Stimulated activated CD8-positive, alpha-beta memory T cell treated with anti-CD3 and anti-CD28 coated beads, Interleukin-7, amount 100 ng/mL, for 24 hours (primary cell): ENCODE results near the gene FOXK2.

Experiments used
- DNase-seq: peaks from one replicate; pipeline ENCODE4 v3.0.0-alpha.2; 2020; ENCODE audit warnings: low read depth

FOXK2 gene

DNA sequence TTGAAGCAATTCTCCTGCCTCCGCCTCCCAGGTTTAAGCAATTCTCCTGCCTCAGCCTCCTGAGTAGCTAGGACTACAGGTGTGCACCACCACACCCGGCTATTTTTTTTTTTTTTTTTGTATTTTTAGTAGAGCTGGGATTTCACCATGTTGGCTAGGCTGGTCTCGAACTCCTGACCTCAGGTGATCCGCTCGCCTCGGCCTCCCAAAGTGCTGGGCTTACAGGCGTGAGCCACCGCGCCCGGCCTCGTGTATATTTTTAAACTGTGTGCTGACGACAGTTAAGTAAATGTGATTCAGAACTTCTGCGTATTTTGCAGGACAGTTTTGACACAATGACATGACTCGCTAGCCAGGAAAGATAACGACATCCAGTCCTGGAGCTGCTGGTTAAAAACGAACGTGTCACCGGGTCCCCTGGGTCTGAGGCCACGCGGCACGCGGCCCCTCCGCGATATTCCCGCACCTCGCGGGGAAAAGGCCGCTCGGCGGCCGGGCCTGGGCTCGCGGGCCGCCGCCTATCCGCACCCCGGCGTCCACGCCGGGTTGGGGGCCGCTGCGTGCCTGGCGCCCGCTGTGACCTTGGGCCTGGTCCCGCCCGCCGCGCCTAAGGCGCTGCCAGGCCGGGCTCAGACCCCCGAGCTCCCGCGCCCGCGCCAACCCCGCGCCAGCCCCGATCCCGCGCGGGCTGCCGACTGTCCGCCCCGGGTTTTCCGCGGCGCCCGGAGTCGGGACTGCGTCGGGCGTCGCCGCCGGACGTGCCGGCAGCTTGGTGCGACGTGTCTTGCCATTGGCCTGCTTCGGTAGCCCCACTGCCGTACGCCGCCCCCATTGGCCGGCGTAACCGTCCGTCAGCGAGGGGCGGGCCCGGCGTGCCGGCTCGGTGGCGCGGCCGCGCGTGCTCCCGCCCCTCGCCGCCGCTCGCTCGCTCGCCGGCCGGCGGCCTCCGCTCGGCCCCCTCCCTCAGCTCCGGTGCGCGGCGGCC is at the start of gene FOXK2:
TSS of gene FOXK2 (plus strand) at position 907 of the 985 bp plus-strand sequence. CDS start 157 bp downstream, outside the sequence.
- peak; percentile 81 for DNase-seq

DNA sequence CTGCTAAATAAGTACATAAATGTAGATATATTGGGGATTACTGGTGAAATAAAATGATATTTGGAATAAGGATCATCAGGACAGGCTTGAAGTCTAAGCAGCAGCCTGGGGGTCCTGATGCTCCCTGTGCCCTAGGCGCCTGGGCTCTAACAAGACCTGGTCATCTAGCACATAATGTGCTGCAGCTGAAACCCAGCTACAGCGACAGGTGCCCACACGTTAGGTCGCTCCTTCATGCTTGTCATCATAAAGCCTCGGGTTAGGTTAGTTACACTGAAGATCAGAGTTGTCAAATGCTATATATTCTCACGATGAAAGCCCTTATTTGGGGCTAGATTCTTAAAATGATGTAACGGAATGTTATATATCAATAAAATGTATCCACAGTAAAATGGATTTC is 49.5 kb upstream of the FOXK2 start:
- DNase-seq = no peak

DNA sequence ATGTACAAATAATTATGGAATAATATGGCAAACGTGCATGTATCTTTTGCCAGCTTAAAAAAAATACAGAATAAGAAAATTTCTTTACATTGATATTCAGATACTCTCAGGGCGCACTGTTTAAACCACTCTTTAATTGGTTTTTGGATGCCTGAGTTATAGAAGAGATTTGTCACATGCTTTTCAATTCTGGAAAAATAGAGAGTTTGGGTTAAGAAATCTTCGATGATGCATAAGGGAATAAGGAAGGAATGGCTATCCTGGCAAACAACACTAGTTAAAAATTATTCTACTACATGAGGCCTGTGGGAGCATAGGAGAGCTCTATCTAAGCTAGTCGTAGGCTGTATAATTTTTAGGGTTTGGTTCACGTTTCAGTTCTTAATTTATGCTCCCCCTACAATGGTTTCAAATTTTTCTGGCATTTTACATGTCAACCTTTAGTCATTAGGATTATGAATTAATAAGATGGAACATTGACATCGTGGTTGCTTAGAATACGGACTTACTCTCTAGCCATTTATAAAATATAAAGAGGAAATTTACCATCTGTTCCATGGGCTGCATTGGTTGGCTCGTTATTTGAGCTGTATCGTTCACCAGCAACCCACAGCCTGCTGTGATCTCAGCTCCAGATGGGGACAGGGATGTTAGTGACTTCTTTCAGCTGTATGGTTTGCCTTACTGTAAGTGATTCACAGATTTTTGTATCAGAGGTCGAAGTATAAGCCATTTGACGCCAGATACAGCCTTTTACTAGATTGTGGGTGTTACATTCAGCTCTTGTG is 45.1 kb upstream of the FOXK2 start:
- no peak for DNase-seq

DNA sequence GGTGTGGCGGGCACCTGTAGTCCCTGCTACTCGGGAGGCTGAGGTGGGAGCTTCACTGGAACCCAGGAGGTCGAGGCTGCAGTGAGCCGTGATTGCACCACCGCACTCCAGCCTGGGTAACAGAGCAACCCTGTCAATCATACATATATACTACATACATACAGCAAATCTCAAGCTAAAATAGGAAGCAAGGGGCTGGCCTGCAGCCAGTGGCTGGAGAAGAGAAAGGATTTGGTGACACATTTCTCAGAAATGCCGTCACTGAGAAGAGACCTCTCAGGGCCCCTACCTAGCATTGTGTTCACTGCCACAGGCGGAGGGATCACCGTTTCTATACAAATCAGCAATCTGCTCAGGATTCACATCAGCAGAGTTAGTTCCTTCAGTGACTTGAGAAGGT is 44.1 kb upstream of the FOXK2 start:
- no peak for DNase-seq

DNA sequence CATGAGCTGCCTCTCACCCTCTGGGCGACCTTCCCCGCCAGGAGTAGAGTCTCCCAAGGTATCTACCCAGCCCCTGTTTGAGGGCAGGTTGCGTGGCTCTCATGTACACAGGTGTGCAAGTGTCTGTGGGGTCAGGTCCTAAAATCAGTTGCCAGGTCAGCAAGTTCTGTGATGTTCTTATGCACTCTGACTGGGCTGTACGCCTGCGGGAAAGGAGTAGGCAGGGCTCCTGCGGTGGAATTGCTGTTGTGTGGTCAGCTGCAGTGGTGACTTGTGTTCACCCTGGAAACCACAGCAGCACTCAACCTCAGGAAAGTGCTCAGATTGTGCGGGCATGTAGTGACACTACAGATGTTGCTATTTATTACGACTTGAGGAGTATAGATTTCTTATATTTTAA is 41.6 kb upstream of the FOXK2 start:
- no peak for DNase-seq

DNA sequence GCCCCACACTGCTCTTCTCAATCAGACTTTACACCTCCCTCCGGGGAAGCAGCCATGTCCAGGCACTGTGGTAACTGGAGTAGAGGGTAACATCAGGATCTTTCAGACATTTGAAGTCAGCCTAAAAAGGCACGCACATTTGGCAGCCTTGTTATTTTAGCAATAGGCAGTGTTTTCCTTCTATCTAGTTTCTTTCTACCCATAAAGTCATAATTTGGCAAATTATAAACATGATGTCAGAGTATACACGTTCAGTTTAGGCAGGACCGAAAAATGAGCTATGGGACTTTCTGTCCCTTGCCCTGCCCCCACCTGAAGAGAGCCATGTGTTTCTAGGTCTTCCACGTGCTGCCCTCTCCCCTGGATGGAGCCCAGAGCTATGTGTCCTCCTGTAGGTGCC is 39.9 kb upstream of the FOXK2 start:
- DNase-seq = no peak

DNA sequence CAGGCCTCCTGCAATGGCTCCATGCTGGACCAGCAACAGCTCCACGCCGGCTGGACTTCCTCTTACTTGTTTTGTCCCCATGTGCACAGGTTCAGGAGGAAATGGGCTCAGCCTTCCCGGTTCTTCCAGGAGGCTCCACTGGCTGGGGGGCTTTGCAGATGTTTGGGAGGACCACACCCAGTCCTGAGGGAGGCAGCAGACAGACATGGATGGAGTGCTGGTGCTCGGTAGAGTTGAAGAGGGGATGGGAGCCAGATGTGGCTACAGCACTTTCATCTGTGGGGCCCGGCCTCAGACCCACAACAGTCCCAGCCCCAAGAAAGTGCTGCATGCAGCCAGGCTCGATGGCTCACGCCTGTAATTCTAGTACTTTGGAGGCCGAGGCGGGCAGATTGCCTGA is 39.2 kb upstream of the FOXK2 start:
- no peak for DNase-seq

DNA sequence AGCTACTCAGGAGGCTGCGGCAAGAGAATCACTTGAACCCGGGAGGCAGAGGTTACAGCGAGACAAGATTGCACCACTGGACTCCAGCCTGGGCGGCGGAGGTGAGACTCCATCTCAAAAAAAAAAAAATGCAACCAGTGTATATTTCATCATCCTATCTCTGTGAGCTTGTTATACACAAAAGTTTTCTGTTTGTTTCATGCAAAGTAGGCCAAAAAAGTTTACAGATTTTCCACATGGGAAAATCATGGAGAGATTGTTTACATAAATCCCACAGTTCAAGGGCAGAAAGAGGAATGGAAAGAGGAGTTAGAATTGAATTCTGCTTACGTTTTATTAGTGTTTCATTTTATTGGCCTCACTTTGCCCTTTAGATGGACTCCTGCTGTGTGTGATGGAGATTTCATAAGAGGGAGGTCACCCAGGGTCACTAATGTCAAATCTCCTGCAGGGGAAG is 36.3 kb upstream of the FOXK2 start:
- DNase-seq = no peak

DNA sequence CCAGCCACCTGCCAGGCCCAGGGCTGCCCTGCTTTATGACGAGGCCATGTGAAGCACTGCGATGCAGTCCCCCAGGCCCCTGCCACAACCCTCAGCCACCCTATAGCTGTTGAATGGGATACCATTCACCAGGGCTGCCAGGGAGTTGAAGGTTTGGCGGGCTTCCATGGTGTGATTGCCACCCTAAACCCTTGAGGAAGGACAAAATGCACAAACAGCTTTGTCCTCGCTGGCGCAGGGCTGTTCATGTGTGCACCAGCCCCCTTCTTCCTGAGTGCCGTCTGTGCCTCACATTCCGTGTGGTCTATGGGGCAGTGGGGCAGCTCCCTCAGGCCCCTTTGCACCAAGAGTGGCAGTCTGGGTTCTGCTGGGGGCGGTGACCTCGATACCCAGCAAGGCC is 35.7 kb upstream of the FOXK2 start:
- DNase-seq = no peak

DNA sequence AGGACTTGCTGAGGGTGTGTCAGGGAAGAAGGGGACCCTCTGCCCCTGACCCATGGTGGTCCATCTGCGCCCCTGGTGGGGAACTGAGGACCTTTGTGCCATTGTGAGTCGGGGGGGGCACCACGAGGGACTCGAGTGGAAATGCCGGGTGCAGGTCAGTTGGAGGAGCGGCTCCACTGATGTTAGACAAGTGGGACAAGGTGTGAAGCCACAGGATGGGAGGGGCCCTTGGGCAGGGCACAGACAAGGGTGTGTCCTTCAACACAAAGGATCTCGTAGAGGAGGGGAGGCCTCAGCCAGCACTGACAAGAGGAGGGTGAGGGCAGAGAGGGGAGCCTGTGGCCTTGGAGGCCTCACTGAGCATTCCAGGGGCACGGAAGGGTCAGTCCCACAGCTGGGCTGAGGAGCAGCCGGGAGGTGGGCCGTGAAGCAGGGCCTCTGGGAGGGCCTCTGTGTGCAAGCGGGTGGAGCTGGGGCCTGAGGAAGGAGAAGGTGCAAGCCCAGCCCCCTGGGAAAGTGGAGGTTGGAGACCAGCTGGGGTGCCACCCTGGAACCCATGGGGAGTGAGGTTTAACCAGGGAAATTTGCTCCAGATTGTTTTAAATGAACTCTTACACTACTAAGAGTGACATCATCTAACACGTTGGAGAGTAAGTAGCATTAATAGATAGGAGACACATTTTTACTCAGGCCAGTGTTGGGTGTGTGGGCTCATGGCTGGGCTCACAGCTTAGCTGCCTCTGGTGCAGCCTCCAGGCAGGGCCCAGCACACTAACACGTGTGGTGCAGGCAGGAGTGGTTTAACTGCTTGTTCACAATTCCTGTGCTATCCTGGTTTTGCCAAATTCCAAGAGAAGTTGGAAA is 33.1 kb upstream of the FOXK2 start:
- no peak for DNase-seq

DNA sequence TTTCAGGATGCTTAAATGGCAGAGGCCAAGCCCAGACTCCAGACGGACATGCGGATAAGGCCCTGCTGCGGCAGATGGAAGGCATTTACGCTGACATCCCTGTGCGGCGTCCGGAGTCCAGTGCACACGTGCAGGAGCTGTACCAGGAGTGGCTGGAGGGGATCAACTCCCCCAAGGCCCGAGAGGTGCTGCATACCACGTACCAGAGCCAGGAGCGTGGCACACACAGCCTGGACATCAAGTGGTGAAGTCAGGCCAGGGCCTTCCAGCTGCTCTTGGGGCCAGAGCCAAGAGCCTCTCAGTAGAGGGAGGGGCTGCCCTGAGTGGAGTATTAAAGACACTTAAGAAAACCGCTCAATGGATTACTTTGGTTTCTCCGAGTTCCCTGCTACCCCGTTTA is 31.6 kb upstream of the FOXK2 start:
- no peak for DNase-seq

DNA sequence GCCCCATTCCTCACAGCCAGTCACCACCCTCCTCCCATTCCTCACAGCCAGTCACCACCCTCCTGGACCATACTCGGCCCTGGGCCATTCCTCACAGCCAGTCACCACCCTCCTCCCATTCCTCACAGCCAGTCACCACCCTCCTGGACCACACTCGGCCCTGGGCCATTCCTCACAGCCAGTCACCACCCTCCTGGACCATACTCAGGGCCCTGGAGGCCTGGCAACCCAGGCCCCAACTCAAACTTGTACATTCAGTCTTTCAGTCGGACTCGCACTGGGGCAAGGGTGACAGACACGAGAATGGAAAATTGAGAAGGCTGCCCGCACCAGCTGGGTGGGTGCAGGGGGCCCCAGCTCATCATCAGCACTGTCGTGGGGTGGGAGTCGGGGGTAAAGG is 30.4 kb upstream of the FOXK2 start:
- no peak for DNase-seq

DNA sequence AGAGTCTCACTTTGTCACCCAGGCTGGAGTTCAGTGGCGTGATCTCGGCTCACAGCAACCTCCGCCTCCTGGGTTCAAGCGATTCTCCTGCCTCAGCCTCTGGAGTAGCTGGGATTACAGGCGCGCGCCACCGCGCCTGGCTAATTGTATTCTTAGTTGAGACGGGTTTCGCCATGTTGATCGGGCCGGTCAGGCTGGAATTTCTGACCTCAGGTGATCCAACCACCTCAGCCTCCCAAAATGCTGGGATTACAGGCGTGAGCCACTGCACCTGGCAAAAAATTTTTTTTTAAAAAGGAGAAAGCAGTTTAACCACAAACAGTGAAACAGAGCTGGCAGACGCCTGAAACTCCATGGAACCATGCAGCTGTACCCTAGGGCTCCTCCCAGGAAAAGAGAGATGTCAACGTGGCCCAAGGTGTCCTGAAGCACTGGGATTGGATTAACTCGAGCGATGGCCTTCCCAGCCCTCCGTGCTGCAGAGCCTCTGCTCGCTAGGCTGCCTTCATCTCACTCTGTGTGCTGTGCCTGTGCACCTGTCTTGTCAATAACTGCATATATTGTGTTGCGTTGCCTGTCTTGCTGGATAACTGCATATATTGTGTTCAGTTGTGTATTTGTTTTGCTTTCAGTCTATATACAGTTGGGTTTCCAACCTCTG is 29.6 kb upstream of the FOXK2 start:
- DNase-seq = no peak

DNA sequence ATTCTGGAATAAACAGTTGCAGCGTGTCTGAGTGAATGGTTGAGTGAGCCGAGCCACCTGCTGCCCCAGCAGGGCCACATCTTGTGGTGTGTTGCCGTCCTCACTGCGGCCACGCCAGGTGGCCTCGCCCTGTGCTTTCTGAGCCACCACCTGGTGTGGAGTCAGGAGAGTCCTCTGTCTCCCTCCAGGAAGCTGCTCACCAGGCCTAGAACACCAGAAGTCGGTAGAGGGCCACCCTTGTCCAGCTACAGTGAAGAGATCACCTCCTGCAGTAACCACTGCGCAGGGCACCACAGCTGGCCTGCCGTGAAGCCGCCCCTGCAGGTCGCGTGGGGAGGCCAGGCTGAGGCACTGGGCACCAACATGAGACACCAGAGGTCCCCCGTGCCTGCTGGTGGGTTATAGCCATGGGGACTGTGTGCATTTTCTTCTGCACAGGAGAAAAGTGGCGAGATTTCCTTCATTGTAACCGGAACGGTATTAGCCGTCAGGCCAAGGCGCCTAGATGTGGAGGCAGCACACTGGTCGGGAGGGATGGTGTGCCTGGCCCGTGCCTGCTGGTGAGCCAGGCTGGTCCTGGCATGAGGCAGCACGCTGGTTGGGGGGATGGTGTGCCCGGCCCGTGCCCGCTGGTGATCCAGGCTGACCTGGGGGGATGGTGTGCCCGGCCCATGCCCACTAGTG is 28.9 kb upstream of the FOXK2 start:
- DNase-seq = no peak

DNA sequence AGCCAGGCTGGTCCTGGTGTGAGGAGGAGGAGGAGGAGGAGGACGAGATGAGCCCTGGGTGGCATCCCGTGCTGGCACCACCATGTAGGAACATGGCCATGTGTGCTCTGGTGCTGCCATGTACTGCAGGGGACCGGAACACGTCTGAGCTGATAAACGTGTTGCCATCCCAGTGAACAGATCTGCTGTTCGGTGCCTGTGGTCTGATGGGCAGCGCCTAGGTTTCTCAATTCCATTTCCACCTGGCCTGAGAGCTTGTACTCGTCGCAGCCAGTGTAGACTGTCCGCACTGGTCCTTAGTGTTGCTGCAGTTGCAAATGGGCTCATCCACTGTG is 28.4 kb upstream of the FOXK2 start:
- no peak for DNase-seq

DNA sequence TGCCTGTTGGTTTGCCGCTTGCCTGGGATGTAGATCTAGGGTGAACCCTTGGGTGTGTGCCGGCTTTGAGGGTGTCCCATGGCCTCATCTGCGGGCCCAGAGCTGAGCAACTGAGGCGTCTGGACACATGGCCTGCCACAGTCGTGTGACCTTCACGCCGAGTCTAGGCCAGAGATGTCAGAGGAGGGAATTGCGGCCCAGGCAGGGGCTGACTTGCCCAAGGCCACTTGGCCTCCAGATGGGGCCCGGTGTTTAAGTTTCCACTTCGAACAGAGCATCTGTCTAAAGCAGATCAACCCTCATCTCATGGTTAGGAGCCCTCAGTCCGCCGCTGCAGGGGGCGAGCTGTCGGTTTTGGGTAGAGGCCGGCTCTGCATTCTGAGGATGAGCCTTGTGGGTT is 28.0 kb upstream of the FOXK2 start:
- no peak for DNase-seq

DNA sequence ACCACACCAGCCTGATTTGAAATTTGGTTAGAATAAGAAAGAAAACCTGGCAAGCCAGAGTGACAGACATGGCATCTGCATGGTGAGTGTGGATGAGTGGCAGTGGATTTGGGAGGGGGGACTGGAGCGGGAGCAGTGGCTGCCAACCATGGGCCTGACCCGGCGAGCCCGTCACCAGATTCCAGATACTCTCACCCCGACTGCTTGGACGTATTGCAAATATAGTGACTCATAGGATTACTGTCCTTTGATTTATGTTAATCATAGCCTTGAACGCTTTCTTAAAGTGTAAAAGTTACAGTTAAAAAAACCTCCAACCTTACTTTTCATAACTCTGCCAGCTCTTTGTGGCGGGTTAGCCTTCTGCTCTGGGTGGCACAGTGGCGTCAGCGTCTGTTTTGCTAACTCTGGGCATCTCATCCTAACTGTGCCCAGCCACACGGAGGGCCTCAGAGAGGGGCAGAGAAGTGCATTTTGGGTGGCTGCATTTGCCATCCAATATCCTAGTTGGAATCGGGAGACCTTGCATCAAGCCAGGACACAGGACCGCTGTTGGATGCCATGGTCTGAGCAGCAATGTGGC is 26.8 kb upstream of the FOXK2 start:
- no peak for DNase-seq

DNA sequence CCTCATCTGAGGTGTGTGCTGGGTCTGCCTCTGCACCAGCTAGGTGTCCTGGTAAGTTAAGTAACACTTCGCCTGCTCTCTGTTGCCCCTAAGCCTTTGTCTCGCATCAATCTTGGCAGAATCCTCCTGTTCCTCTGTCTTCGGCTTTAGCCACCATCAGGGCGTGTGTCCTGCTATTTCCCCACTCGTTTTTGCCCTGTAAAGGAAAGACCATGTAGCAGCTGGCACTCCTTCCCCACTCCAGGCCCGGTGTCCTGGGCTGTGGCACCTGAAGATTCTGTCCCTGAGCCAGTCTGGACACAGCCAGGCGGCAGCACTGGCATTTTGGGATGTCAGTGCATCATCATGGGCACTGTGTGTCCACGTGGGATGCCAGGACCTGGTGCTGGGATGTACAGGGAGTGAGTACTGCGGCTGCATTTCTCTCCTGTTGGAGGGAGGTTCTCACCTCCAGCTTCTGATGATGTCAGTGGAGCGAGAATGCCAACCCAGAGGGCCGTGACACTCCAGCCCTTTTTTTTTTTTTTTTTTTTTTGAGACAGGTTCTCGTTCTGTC is 26.2 kb upstream of the FOXK2 start:
- no peak for DNase-seq

DNA sequence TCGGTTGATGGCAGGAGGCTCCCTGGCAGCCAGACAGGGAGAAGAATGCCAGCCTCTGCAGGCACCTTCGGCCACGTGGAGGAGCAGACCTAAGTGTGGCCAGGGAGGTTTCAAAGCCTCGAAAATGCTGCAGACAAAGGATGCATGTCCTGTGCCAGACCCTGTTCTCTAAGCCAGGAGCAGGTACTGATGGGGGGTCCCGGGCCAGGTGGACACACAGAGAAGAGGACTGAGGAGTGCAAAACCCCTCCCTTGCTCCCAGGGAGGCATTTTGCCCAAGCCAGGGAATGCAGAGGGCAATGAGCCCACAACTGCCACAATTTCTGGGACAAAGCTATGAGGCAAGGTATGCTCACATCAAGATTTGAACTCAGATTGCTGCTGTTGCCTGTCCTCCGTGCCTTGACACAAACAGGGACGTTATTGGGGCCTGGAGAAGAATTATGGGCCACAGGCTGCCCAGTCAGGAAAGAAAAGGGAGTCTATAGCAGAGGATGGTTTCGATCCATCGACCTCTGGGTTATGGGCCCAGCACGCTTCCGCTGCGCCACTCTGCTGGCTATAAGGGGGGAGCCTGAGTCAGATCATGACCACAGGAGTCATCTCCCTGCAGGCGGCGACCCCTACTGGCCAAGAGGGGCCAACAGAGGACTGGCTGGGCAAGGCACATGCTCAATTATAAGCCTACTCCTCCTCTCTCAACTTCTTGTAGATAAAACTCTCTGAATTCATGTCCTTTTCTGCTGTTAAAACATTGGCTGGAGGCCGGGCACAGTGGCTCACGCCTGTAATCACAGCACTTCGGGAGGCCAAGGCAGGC is 25.1 kb upstream of the FOXK2 start:
- peak; percentile 76 for DNase-seq
